Skeletal muscle tissue (tissue), 4 donors: ENCODE data around the gene LRRC9. TPM values are rescaled to one million over a fixed set of nuclear protein-coding genes. Genes with fewer than 3 reads are reported as not detected.
A peak's percentile ranks its signal among the peaks of the same experiment; 100 is the strongest.

Experiments used
- H3K27ac ChIP-seq: one replicate; pipeline ENCODE4 v1.7.0; 2013; ENCODE audit warnings: mild to moderate bottlenecking, low read depth, low read length, inconsistent platforms
- H3K27me3 ChIP-seq, 3 donors: one replicate each; pipeline ENCODE4 v1.7.0; 2013; ENCODE audit warnings: low read length in 3 of 3; ENCODE audit not compliant: control insufficient read depth in 3 of 3, insufficient read depth in 3 of 3
- H3K36me3 ChIP-seq, 3 donors: one replicate each; pipeline ENCODE4 v1.7.0; 2013; ENCODE audit warnings: low read length in 3 of 3; ENCODE audit not compliant: control insufficient read depth in 3 of 3, insufficient read depth in 3 of 3
- H3K4me1 ChIP-seq, 3 donors: one replicate each; pipeline ENCODE4 v1.7.0; 2013; ENCODE audit warnings: low read length in 3 of 3, mild to moderate bottlenecking in 3 of 3; ENCODE audit not compliant: control insufficient read depth in 3 of 3, insufficient read depth in 3 of 3
- H3K4me3 ChIP-seq, 3 donors: one replicate each; pipeline ENCODE4 v1.7.0; 2013; ENCODE audit warnings: low read length in 3 of 3
- H3K9ac ChIP-seq, 3 donors: one replicate each; pipeline ENCODE4 v1.7.0; 2013; ENCODE audit warnings: low read length in 3 of 3, mild to moderate bottlenecking in 3 of 3, moderate library complexity in 2 of 3, low read depth in 1 of 3
- H3K9me3 ChIP-seq, 3 donors: one replicate each; pipeline ENCODE4 v1.7.0; 2013; ENCODE audit warnings: low read length in 3 of 3; ENCODE audit not compliant: control insufficient read depth in 3 of 3
- total RNA-seq: library from RNA; depleted of rRNA; stranded (reverse); fragments of >200 nt; gene quantifications from one replicate; pipeline ENCODE4 v1.2.3, GENCODE V29; 2014
- donor health status: Osteomylitis.

LRRC9 gene
- total RNA-seq, 1 donor from 2014 or later: not detected

GRCh38 chr14:59905188-59905587 is 14.8 kb upstream of the LRRC9 start:
- Histone ChIP-seq H3K4me1 (no peaks in the 10 kb centered on the region), H3K9me3 (no peaks in the 10 kb centered on the region), H3K9ac (no peak overlapping the region)

GRCh38 chr14:59912443-59912842 is 7.5 kb upstream of the LRRC9 start:
- H3K4me1 ChIP-seq: no peaks in the 10 kb centered on the region
- no peak overlapping the region for H3K9ac ChIP-seq
- H3K36me3 ChIP-seq: no peaks in the 10 kb centered on the region
- H3K27ac ChIP-seq: no peak overlapping the region
- no peaks in the 10 kb centered on the region for H3K9me3 ChIP-seq
- H3K4me3 ChIP-seq: no peak overlapping the region
- H3K27me3 ChIP-seq: peaks cover 0 to 5% (median 2%) of the 10 kb centered on the region in 3 donors

More at GRCh38 chr14:59905188-59905587, 14.8 kb upstream of the LRRC9 start:
- Histone ChIP-seq H3K27me3 (no peaks in the 10 kb centered on the region), H3K27ac (no peak overlapping the region), H3K36me3 (no peaks in the 10 kb centered on the region), H3K4me3 (no peak overlapping the region)

- H3K36me3 ChIP-seq: no peaks in the 10 kb centered on the region
- no peak overlapping the region for H3K9ac ChIP-seq
- H3K4me3 ChIP-seq: no peak overlapping the region
- no peaks in the 10 kb centered on the region for H3K4me1 ChIP-seq
- H3K27ac ChIP-seq: no peak overlapping the region
- peaks cover 0 to 5% (median 2%) of the 10 kb centered on the region in 3 donors for H3K27me3 ChIP-seq
- H3K9me3 ChIP-seq: no peaks in the 10 kb centered on the region
Measured at GRCh38 chr14:59913187-59913586, 6.8 kb upstream of the LRRC9 start.

- Histone ChIP-seq H3K4me3 (peak overlapping the region; percentile 51 to 75 (median 59)), H3K9me3 (no peaks in the 10 kb centered on the region), H3K4me1 (peaks cover 4 to 6% (median 4%) of the 10 kb centered on the region in 3 donors), H3K9ac (peak overlapping the region; percentile 9 to 73 (median 44)), H3K27ac (no peak overlapping the region), H3K27me3 (peaks cover 0 to 16% (median 2%) of the 10 kb centered on the region in 3 donors), H3K36me3 (no peaks in the 10 kb centered on the region)
Measured at GRCh38 chr14:59918824-59919569, 947 bp upstream of the LRRC9 start.

GRCh38 chr14:59920378-59920683 is 387 bp downstream of the LRRC9 start:
- no peak overlapping the region for H3K4me3 ChIP-seq
- H3K27me3 ChIP-seq: peaks cover 0 to 16% (median 2%) of the 10 kb centered on the region in 3 donors
- H3K36me3 ChIP-seq: no peaks in the 10 kb centered on the region
- peaks cover 4 to 6% (median 4%) of the 10 kb centered on the region in 3 donors for H3K4me1 ChIP-seq
- no peak overlapping the region for H3K9ac ChIP-seq
- H3K9me3 ChIP-seq: no peaks in the 10 kb centered on the region
- no peak overlapping the region for H3K27ac ChIP-seq

GRCh38 chr14:59925797-59926196 is 5.9 kb downstream of the LRRC9 start:
- Histone ChIP-seq H3K27me3 (no peaks in the 10 kb centered on the region), H3K9ac (no peak overlapping the region), H3K27ac (no peak overlapping the region), H3K4me3 (no peak overlapping the region), H3K9me3 (no peaks in the 10 kb centered on the region), H3K36me3 (no peaks in the 10 kb centered on the region), H3K4me1 (no peaks in the 10 kb centered on the region)

GRCh38 chr14:59926534-59926933 is 6.6 kb downstream of the LRRC9 start:
- Histone ChIP-seq H3K9ac (no peak overlapping the region), H3K4me1 (no peaks in the 10 kb centered on the region), H3K36me3 (no peaks in the 10 kb centered on the region)

GRCh38 chr14:59931237-59931636 is 11.3 kb downstream of the LRRC9 start:
- H3K36me3 ChIP-seq: no peaks in the 10 kb centered on the region
- no peak overlapping the region for H3K4me3 ChIP-seq
- H3K27me3 ChIP-seq: no peaks in the 10 kb centered on the region
- H3K27ac ChIP-seq: no peak overlapping the region
- no peaks in the 10 kb centered on the region for H3K4me1 ChIP-seq
- no peak overlapping the region for H3K9ac ChIP-seq
- H3K9me3 ChIP-seq: no peaks in the 10 kb centered on the region

More at GRCh38 chr14:59926534-59926933, 6.6 kb downstream of the LRRC9 start:
- Histone ChIP-seq H3K9me3 (no peaks in the 10 kb centered on the region), H3K27me3 (no peaks in the 10 kb centered on the region), H3K4me3 (no peak overlapping the region), H3K27ac (no peak overlapping the region)

GRCh38 chr14:59936145-59936544 is 16.2 kb downstream of the LRRC9 start:
- no peaks in the 10 kb centered on the region for H3K27me3 ChIP-seq
- no peaks in the 10 kb centered on the region for H3K9me3 ChIP-seq
- no peaks in the 10 kb centered on the region for H3K36me3 ChIP-seq
- H3K4me3 ChIP-seq: no peak overlapping the region
- no peak overlapping the region for H3K9ac ChIP-seq
- no peaks in the 10 kb centered on the region for H3K4me1 ChIP-seq
- no peak overlapping the region for H3K27ac ChIP-seq

GRCh38 chr14:59939828-59940227 is 19.9 kb downstream of the LRRC9 start:
- Histone ChIP-seq H3K4me3 (no peak overlapping the region), H3K27me3 (no peaks in the 10 kb centered on the region), H3K9ac (no peak overlapping the region), H3K36me3 (no peaks in the 10 kb centered on the region), H3K4me1 (no peaks in the 10 kb centered on the region), H3K9me3 (no peaks in the 10 kb centered on the region), H3K27ac (no peak overlapping the region)
